A673 (cell line): ENCODE data around the gene CHD9. TPM values are rescaled to one million over a fixed set of nuclear protein-coding genes. Genes with fewer than 3 reads are reported as not detected.

Experiments
- BruUV-seq: library from RNA; stranded (reverse); fragments of 400-500 nt; replicated peaks from 2 replicates; lab custom pipeline; 2021; lab: Mats Ljungman, UMichigan
- CTCF ChIA-PET: fragments of 300-600 bp; sonication (Branson Sonifier 250); formaldehyde crosslinking; loops from one replicate; lab custom pipeline; 2022; ENCODE audit warnings: antibody characterized with exemption; lab: Charles Lee
- POLR2A ChIA-PET: fragments of 300-600 bp; sonication (Branson Sonifier 250); formaldehyde crosslinking; loops from one replicate; lab custom pipeline; 2022; ENCODE audit warnings: antibody characterized with exemption; ENCODE audit not compliant: low non-redundant PET; lab: Charles Lee
- DNase-seq: peaks from one replicate; pipeline ENCODE4 v3.0.0-alpha.2; 2015; ENCODE audit warnings: low spot score
- H3K27ac ChIP-seq: fragments of 200-600 bp; sonication (generic); 2 replicates; pipeline ENCODE4 v1.5.1; 2016; ENCODE audit warnings: mixed run types, low read depth, mild to moderate bottlenecking, mixed read lengths, antibody characterized with exemption, low read length; ENCODE audit not compliant: poor library complexity, severe bottlenecking
- H3K27me3 ChIP-seq: fragments of 200-600 bp; sonication (generic); replicated peaks from 2 replicates; pipeline ENCODE4 v1.6.1; 2017; ENCODE audit warnings: mixed run types, low read depth, mild to moderate bottlenecking, mixed read lengths, antibody characterized with exemption, low read length; ENCODE audit not compliant: insufficient read depth, poor library complexity
- H3K36me3 ChIP-seq: fragments of 200-600 bp; sonication (generic); 2 replicates; pipeline ENCODE4 v1.6.1; 2016; ENCODE audit warnings: mixed run types, mild to moderate bottlenecking, mixed read lengths, antibody characterized with exemption, low read length; ENCODE audit not compliant: insufficient read depth, poor library complexity, severe bottlenecking
- H3K4me1 ChIP-seq: fragments of 200-600 bp; sonication (generic); 2 replicates; pipeline ENCODE4 v1.6.1; 2017; ENCODE audit warnings: mixed run types, mild to moderate bottlenecking, mixed read lengths, antibody characterized with exemption, low read length; ENCODE audit not compliant: insufficient read depth, poor library complexity, severe bottlenecking
- H3K4me3 ChIP-seq: fragments of 200-600 bp; sonication (generic); 2 replicates; pipeline ENCODE4 v1.5.1; 2016; ENCODE audit warnings: low read depth, mixed run types, mild to moderate bottlenecking, mixed read lengths, low read length; ENCODE audit not compliant: poor library complexity, severe bottlenecking
- H3K9me3 ChIP-seq: fragments of 200-600 bp; sonication (generic); 2 replicates; pipeline ENCODE4 v1.6.1; 2016; ENCODE audit warnings: mixed run types, low read depth, mild to moderate bottlenecking, mixed read lengths, antibody characterized with exemption, low read length; ENCODE audit not compliant: poor library complexity, severe bottlenecking
- CTCF ChIP-seq: fragments of 300-800, 200-600 bp; sonication (generic); conservative IDR thresholded peaks from 2 replicates; pipeline ENCODE4 v1.5.1; 2017; ENCODE audit warnings: low read depth, mild to moderate bottlenecking, antibody characterized with exemption, low read length, moderate library complexity, mixed read lengths
- EZH2 ChIP-seq: fragments of 200-600 bp; sonication (generic); IDR thresholded peaks from 2 replicates; pipeline ENCODE4 v1.6.1; 2017; ENCODE audit warnings: borderline replicate concordance, low read depth, mild to moderate bottlenecking, mixed read lengths, antibody characterized with exemption, low read length; ENCODE audit not compliant: poor library complexity, severe bottlenecking
- intact Hi-C: fragments of 100-400 bp; cut with micrococcal nuclease; formaldehyde crosslinking; loops from one replicate; pipeline ENCODE4 v1.10.0; 2022; ENCODE audit not compliant: unreplicated experiment
- total RNA-seq: library from RNA; stranded (reverse); gene quantifications from 2 replicates; pipeline ENCODE4 v1.2.3, GENCODE V29; 2021

Gene CHD9
- total RNA-seq, 1 experiment from 2014 or later: 76.8 TPM

- H3K36me3 ChIP-seq: peaks cover 53% of the 10 kb centered on the region
- POLR2A ChIA-PET: no interaction called here
- no TSS peak for BruUV-seq
- H3K4me3 ChIP-seq: no peak overlapping the region
- TF ChIP-seq EZH2 (no peak), CTCF (no peak)
- H3K4me1 ChIP-seq: no peaks in the 10 kb centered on the region
- CTCF ChIA-PET: no interaction called here
- intact Hi-C loops: loop anchor here (5.0 kb wide), 1 partner anchor 225 kb away; no protein-coding TSS in a partner anchor
- H3K27me3 ChIP-seq: no peaks in the 10 kb centered on the region
- H3K27ac ChIP-seq: no peak overlapping the region
- no peaks in the 10 kb centered on the region for H3K9me3 ChIP-seq
- no peak for DNase-seq
These were observed 227.1 kb downstream of the CHD9 start for GRCh38 chr16:53281859-53282258.

GRCh38 chr16:53282328-53282727 lies 227.5 kb downstream of the CHD9 start:
- ChIA-PET CTCF (no interaction called here), POLR2A (no interaction called here)
- intact Hi-C loops: loop anchor here (5.0 kb wide), 1 partner anchor 225 kb away; no protein-coding TSS in a partner anchor
- H3K36me3 ChIP-seq: peaks cover 53% of the 10 kb centered on the region
- no TSS peak for BruUV-seq
- no peak overlapping the region for H3K4me3 ChIP-seq
- H3K4me1 ChIP-seq: no peaks in the 10 kb centered on the region
- no peaks in the 10 kb centered on the region for H3K27me3 ChIP-seq
- no peak for DNase-seq
- H3K9me3 ChIP-seq: no peaks in the 10 kb centered on the region
- TF ChIP-seq EZH2 (no peak), CTCF (no peak)
- H3K27ac ChIP-seq: no peak overlapping the region

GRCh38 chr16:53282975-53283946 lies 228.5 kb downstream of the CHD9 start:
- BruUV-seq: no TSS peak

More at GRCh38 chr16:53282975-53283946, 228.5 kb downstream of the CHD9 start:
- no peaks in the 10 kb centered on the region for H3K4me1 ChIP-seq
- TF ChIP-seq EZH2 (no peak), CTCF (peak; percentile 78)
- no peak overlapping the region for H3K27ac ChIP-seq
- no peaks in the 10 kb centered on the region for H3K9me3 ChIP-seq
- H3K4me3 ChIP-seq: no peak overlapping the region
- DNase-seq: peak; percentile 79
- ChIA-PET POLR2A (no interaction called here), CTCF (interaction anchor here (0.6 to 1.2 kb wide), 4 partner anchors 228 to 1879 kb away, joined by 3 to 10 read pairs (median 4); partner anchors contain the start of gene CHD9)
- intact Hi-C loops: loop anchor here (5.0 kb wide), 1 partner anchor 226 kb away; no protein-coding TSS in a partner anchor
- no peaks in the 10 kb centered on the region for H3K27me3 ChIP-seq
- H3K36me3 ChIP-seq: peaks cover 53% of the 10 kb centered on the region
